ENCODE data around the gene CLSTN1. TPM values are rescaled to one million over a fixed set of nuclear protein-coding genes. Genes with fewer than 3 reads are reported as not detected.

CLSTN1 gene
- total and polyA plus RNA-seq, 2 donors from 2014 or later, result 114 to 158 TPM

DNA sequence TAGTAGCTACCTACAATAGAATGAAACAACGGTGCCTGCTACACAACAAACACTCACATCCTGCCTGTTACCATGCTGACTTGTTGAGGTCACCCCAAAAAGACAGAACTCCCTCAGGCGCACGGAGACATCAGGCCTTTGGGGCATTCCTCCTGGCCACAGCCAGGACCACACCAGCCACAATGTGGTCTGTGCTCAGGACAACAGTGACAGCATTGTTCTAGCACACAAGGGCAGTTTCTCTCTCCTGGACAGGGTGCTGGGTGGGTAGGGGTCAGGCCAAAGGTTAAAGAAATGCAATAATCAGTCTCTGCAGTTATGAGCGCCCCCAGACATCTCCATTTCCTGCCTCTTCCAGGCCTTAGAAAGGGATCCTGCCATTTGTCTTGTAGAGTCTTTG lies 46.8 kb upstream of the CLSTN1 start:
- intact Hi-C loops (cut with DNase I), result no loop called here
- no peak for TF ChIP-seq CTCF (IDR thresholded peaks at IDR 0.05; ENCODE audit: borderline replicate concordance, extremely low read depth, insufficient read depth)
- Histone ChIP-seq H3K9me3 (ENCODE audit: control insufficient read depth in 2 of 3, insufficient read depth in 1 of 3, low read length in 3 of 3) (no peaks in the 10 kb centered on the region), H3K9ac (ENCODE audit: low read length in 3 of 3) (no peak overlapping the region), H3K4me1 (ENCODE audit: control insufficient read depth in 2 of 3, insufficient read depth in 2 of 3, low read depth in 1 of 3, low read length in 3 of 3) (peaks cover 0 to 8% (median 7%) of the 10 kb centered on the region in 3 donors), H3K27ac (ENCODE audit: low read depth in 2 of 2, low read length in 2 of 2) (no peak overlapping the region), H3K36me3 (ENCODE audit: control insufficient read depth in 2 of 3, insufficient read depth in 3 of 3, low read length in 3 of 3) (peaks cover 0 to 10% (median 5%) of the 10 kb centered on the region in 3 donors), H3K27me3 (ENCODE audit: control insufficient read depth, insufficient read depth, low read length) (no peaks in the 10 kb centered on the region), H3K4me3 (ENCODE audit: low read length in 3 of 3) (no peak overlapping the region)
- FAIRE-seq, result no peak
- DNase-seq, result no peak

DNA sequence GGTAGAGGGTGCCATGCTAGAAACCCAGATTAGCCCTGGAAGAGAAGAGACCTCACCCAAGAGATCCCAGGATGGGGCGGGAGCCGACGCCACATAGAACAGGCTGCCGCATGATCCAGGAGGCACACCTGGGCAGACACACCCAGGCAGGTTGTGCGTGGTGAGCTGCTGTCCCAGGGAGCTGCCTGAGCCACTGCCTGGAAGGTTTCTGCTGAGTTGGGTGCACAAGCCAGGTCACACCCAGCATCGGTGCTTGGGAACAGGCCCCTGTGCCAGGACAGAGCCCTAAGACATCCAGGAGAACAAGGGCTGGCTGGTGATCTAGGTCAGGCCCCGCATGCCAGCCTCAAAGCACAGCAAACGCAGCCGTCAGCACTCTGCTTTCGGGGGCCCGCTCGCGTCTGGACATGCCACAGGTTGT lies 46.1 kb upstream of the CLSTN1 start:
- no peaks in the 10 kb centered on the region for H3K27me3 ChIP-seq (ENCODE audit: control insufficient read depth, insufficient read depth, low read length)
- peaks cover 0 to 5% (median 3%) of the 10 kb centered on the region in 3 donors for H3K4me1 ChIP-seq (ENCODE audit: control insufficient read depth in 2 of 3, insufficient read depth in 2 of 3, low read depth in 1 of 3, low read length in 3 of 3)
- TF ChIP-seq CTCF (IDR thresholded peaks at IDR 0.05; ENCODE audit: borderline replicate concordance, extremely low read depth, insufficient read depth), result no peak
- FAIRE-seq (no peak), DNase-seq (no peak)
- H3K9ac ChIP-seq (ENCODE audit: low read length in 3 of 3), result no peak overlapping the region
- no peaks in the 10 kb centered on the region for H3K9me3 ChIP-seq (ENCODE audit: control insufficient read depth in 2 of 3, insufficient read depth in 1 of 3, low read length in 3 of 3)
- no peak overlapping the region for H3K4me3 ChIP-seq (ENCODE audit: low read length in 3 of 3)
- no peak overlapping the region for H3K27ac ChIP-seq (ENCODE audit: low read depth in 2 of 2, low read length in 2 of 2)
- peaks cover 0 to 10% (median 5%) of the 10 kb centered on the region in 3 donors for H3K36me3 ChIP-seq (ENCODE audit: control insufficient read depth in 2 of 3, insufficient read depth in 3 of 3, low read length in 3 of 3)
- intact Hi-C loops (cut with DNase I), result loop anchor here (10.0 kb wide), 2 partner anchors 85 to 145 kb away; no protein-coding TSS in a partner anchor

- intact Hi-C loops (cut with DNase I), result loop anchor here (10.0 kb wide), 2 partner anchors 83 to 143 kb away; no protein-coding TSS in a partner anchor
- Histone ChIP-seq H3K27me3 (ENCODE audit: control insufficient read depth, insufficient read depth, low read length) (no peaks in the 10 kb centered on the region), H3K9ac (ENCODE audit: low read length in 3 of 3) (no peak overlapping the region), H3K36me3 (ENCODE audit: control insufficient read depth in 2 of 3, insufficient read depth in 3 of 3, low read length in 3 of 3) (peaks cover 0 to 10% (median 5%) of the 10 kb centered on the region in 3 donors), H3K9me3 (ENCODE audit: control insufficient read depth in 2 of 3, insufficient read depth in 1 of 3, low read length in 3 of 3) (no peaks in the 10 kb centered on the region), H3K4me1 (ENCODE audit: control insufficient read depth in 2 of 3, insufficient read depth in 2 of 3, low read depth in 1 of 3, low read length in 3 of 3) (peaks cover 0 to 6% (median 0%) of the 10 kb centered on the region in 3 donors), H3K4me3 (ENCODE audit: low read length in 3 of 3) (no peak overlapping the region), H3K27ac (ENCODE audit: low read depth in 2 of 2, low read length in 2 of 2) (no peak overlapping the region)
- FAIRE-seq, result no peak
- no peak for TF ChIP-seq CTCF (IDR thresholded peaks at IDR 0.05; ENCODE audit: borderline replicate concordance, extremely low read depth, insufficient read depth)
- no peak for DNase-seq
These were observed 44.5 kb upstream of the CLSTN1 start for GRCh38 chr1:9868244-9868590.
